ENCODE results near the gene AK5.

GRCh38 chr1:77290576-77290975, 8.8 kb downstream of the AK5 start:
- TF ChIP-seq POLR2AphosphoS5 (IDR thresholded peaks at IDR 0.05; ENCODE audit: low read depth, low read length) (no peak), TAF1 (IDR thresholded peaks at IDR 0.05; ENCODE audit: borderline replicate concordance, insufficient read depth, low read length) (no peak)
